ENCODE measurements around the gene MCOLN3.
A peak's percentile ranks its signal among the peaks of the same experiment; 100 is the strongest.
"Not testable (repeated sequence)": the region's sequence is repeated elsewhere in the genome, so short reads cannot be mapped to it uniquely, and the experiment has no call there.

The MCOLN3 gene

GRCh38 chr1:85047472-85048295 is 616 bp downstream of the MCOLN3 start:
- peak; percentile 27 for DNase-seq

GRCh38 chr1:85047144-85047471 is 1.2 kb downstream of the MCOLN3 start:
- no peak for DNase-seq

- DNase-seq, result no peak
Observed at GRCh38 chr1:85042413-85042812, 5.9 kb downstream of the MCOLN3 start.

GRCh38 chr1:85041793-85042192 is 6.5 kb downstream of the MCOLN3 start:
- DNase-seq, result no peak

- no peak for DNase-seq
Observed at GRCh38 chr1:85033221-85033620, 15.1 kb downstream of the MCOLN3 start.

- DNase-seq, result no peak
Observed at GRCh38 chr1:85030536-85030935, 17.8 kb downstream of the MCOLN3 start.

GRCh38 chr1:85028151-85028550 is 20.1 kb downstream of the MCOLN3 start:
- DNase-seq, result no peak

GRCh38 chr1:85027242-85027983 is 20.9 kb downstream of the MCOLN3 start:
- no peak for DNase-seq

- no peak for DNase-seq
Observed at GRCh38 chr1:85025940-85026339, 22.4 kb downstream of the MCOLN3 start.

- no peak for DNase-seq
Observed at GRCh38 chr1:85024736-85025135, 23.6 kb downstream of the MCOLN3 start.

GRCh38 chr1:85022700-85023099 is 25.6 kb downstream of the MCOLN3 start:
- no peak for DNase-seq

- DNase-seq, result no peak
Observed at GRCh38 chr1:85019994-85020393, 28.3 kb downstream of the MCOLN3 start.

GRCh38 chr1:85015826-85016225 is 32.5 kb downstream of the MCOLN3 start:
- no peak for DNase-seq

GRCh38 chr1:85005641-85006040 is 42.7 kb downstream of the MCOLN3 start:
- not testable (repeated sequence) for DNase-seq

GRCh38 chr1:85001742-85002141 is 46.6 kb downstream of the MCOLN3 start:
- DNase-seq, result no peak

- DNase-seq, result no peak
Observed at GRCh38 chr1:84998642-84999280, 49.5 kb downstream of the MCOLN3 start.

GRCh38 chr1:84997667-84998600 is 50.4 kb downstream of the MCOLN3 start:
- DNase-seq, result no peak

- peak; percentile 48 for DNase-seq
Observed at GRCh38 chr1:84996846-84997666, 51.2 kb downstream of the MCOLN3 start, which contains the start of gene MCOLN2. Gene MCOLN2, minus strand, starts transcription at chr1:84997113. Its CDS starts 241 bp downstream, at chr1:84996872.

- no peak for DNase-seq
Observed at GRCh38 chr1:84995484-84996334, 52.6 kb downstream of the MCOLN3 start.

GRCh38 chr1:84991097-84991920 is 57.0 kb downstream of the MCOLN3 start:
- no peak for DNase-seq
